ENCODE results near the gene FOXRED1. TPM values are rescaled to one million over a fixed set of nuclear protein-coding genes. Genes with fewer than 3 reads are reported as not detected.

FOXRED1 gene
- polyA plus RNA-seq, 1 donor (not counting 4 experiments of a cell fraction or from before 2014, with no cell fraction given): 20.8 TPM

- Histone ChIP-seq H3K9ac (ENCODE audit: control insufficient read depth, extremely low read depth, insufficient read depth, low read length) (no peak overlapping the region), H3K36me3 (ENCODE audit: control insufficient read depth in 2 of 2, extremely low read depth in 1 of 2, insufficient read depth in 2 of 2, low read length in 2 of 2) (peaks cover 0 to 2% of the 10 kb centered on the region in 2 experiments), H3K27me3 (ENCODE audit: control insufficient read depth, extremely low read depth, insufficient read depth, low read length) (no peaks in the 10 kb centered on the region), H2AFZ (ENCODE audit: control insufficient read depth, low read length) (no peak overlapping the region), H3K9me3 (ENCODE audit: control insufficient read depth, low read depth, low read length) (no peaks in the 10 kb centered on the region), H3K27ac (ENCODE audit: control insufficient read depth, insufficient read depth, low read length) (no peak overlapping the region), H3K4me3 (ENCODE audit: control insufficient read depth in 2 of 3, extremely low read depth in 1 of 3, insufficient read depth in 2 of 3, low read depth in 1 of 3, low read length in 3 of 3) (no peak overlapping the region), H3K4me2 (ENCODE audit: control insufficient read depth, extremely low read depth, insufficient read depth, low read depth, low read length) (no peak overlapping the region), H3K79me2 (ENCODE audit: control insufficient read depth, insufficient read depth, low read length) (peaks cover 21% of the 10 kb centered on the region), H3K9me1 (ENCODE audit: control insufficient read depth, extremely low read depth, insufficient read depth, low read length) (no peaks in the 10 kb centered on the region), H3K4me1 (ENCODE audit: control insufficient read depth, extremely low read depth, insufficient read depth, low read length) (no peaks in the 10 kb centered on the region), H4K20me1 (ENCODE audit: control insufficient read depth, extremely low read depth, insufficient read depth, low read length) (no peaks in the 10 kb centered on the region)
- dilution Hi-C loops (cut with MboI; ENCODE audit: extremely low pct_ligation_motif_present, low sequenced_read_pairs): loop anchor here (25.0 kb wide), 1 partner anchor 287 kb away; the partner anchor contains the start of gene VSIG10L2
- TF ChIP-seq CTCF (optimal IDR thresholded peaks at IDR 0.05 in 1 of 3, IDR thresholded peaks at IDR 0.05 in 1 of 3, conservative IDR thresholded peaks at IDR 0.05 in 1 of 3; ENCODE audit: extremely low read depth in 1 of 3, insufficient read depth in 2 of 3, low read length in 3 of 3) (no peak), EZH2 (IDR thresholded peaks at IDR 0.05; ENCODE audit: low read length) (no peak)
- no peak for FAIRE-seq
- DNase-seq (ENCODE audit: low read depth, low spot score): no peak
Observed at GRCh38 chr11:126224647-126225294, 44.2 kb upstream of the FOXRED1 start.

- no peak for TF ChIP-seq EZH2 (IDR thresholded peaks at IDR 0.05; ENCODE audit: low read length)
- no peak for TF ChIP-seq CTCF (optimal IDR thresholded peaks at IDR 0.05 in 1 of 3, IDR thresholded peaks at IDR 0.05 in 1 of 3, conservative IDR thresholded peaks at IDR 0.05 in 1 of 3; ENCODE audit: extremely low read depth in 1 of 3, insufficient read depth in 2 of 3, low read length in 3 of 3)
- Histone ChIP-seq H3K9me3 (ENCODE audit: control insufficient read depth, low read depth, low read length) (no peaks in the 10 kb centered on the region), H3K27ac (ENCODE audit: control insufficient read depth, insufficient read depth, low read length) (no peak overlapping the region), H3K27me3 (ENCODE audit: control insufficient read depth, extremely low read depth, insufficient read depth, low read length) (no peaks in the 10 kb centered on the region), H3K9me1 (ENCODE audit: control insufficient read depth, extremely low read depth, insufficient read depth, low read length) (no peaks in the 10 kb centered on the region), H3K36me3 (ENCODE audit: control insufficient read depth in 2 of 2, extremely low read depth in 1 of 2, insufficient read depth in 2 of 2, low read length in 2 of 2) (peaks cover 0 to 2% of the 10 kb centered on the region in 2 experiments), H3K9ac (ENCODE audit: control insufficient read depth, extremely low read depth, insufficient read depth, low read length) (no peak overlapping the region), H3K79me2 (ENCODE audit: control insufficient read depth, insufficient read depth, low read length) (peaks cover 17% of the 10 kb centered on the region), H3K4me3 (ENCODE audit: control insufficient read depth in 2 of 3, extremely low read depth in 1 of 3, insufficient read depth in 2 of 3, low read depth in 1 of 3, low read length in 3 of 3) (no peak overlapping the region), H3K4me1 (ENCODE audit: control insufficient read depth, extremely low read depth, insufficient read depth, low read length) (no peaks in the 10 kb centered on the region), H3K4me2 (ENCODE audit: control insufficient read depth, extremely low read depth, insufficient read depth, low read depth, low read length) (no peak overlapping the region), H4K20me1 (ENCODE audit: control insufficient read depth, extremely low read depth, insufficient read depth, low read length) (no peaks in the 10 kb centered on the region), H2AFZ (ENCODE audit: control insufficient read depth, low read length) (no peak overlapping the region)
- DNase-seq (ENCODE audit: low read depth, low spot score) (no peak), FAIRE-seq (no peak)
- dilution Hi-C loops (cut with MboI; ENCODE audit: extremely low pct_ligation_motif_present, low sequenced_read_pairs): no loop called here
Observed at GRCh38 chr11:126225295-126225665, 43.7 kb upstream of the FOXRED1 start.

Measured in keratinocyte (primary cell).